Activated naive CD8-positive, alpha-beta T cell (primary cell): ENCODE measurements around the gene GTF3C1.

Experiments used
- H3K27ac Mint-ChIP-seq: one replicate; pipeline ENCODE4 v1.8.0; 2021; ENCODE audit warnings: mixed read lengths
- H3K27me3 Mint-ChIP-seq: one replicate; pipeline ENCODE4 v1.8.0; 2021; ENCODE audit warnings: mixed read lengths
- H3K36me3 Mint-ChIP-seq: one replicate; pipeline ENCODE4 v1.8.0; 2021; ENCODE audit warnings: mixed read lengths
- H3K4me1 Mint-ChIP-seq: one replicate; pipeline ENCODE4 v1.8.0; 2021; ENCODE audit warnings: low read depth, mixed read lengths
- H3K4me3 Mint-ChIP-seq: one replicate; pipeline ENCODE4 v1.8.0; 2021; ENCODE audit warnings: mild to moderate bottlenecking, mixed read lengths
- H3K9me3 Mint-ChIP-seq: one replicate; pipeline ENCODE4 v1.8.0; 2021; ENCODE audit warnings: low read depth, mixed read lengths

The GTF3C1 gene

GRCh38 chr16:27489906-27490305 is 59.8 kb downstream of the GTF3C1 start:
- H3K4me3 Mint-ChIP-seq, result no peak overlapping the region
- no peaks in the 10 kb centered on the region for H3K4me1 Mint-ChIP-seq
- H3K36me3 Mint-ChIP-seq, result peaks cover 18% of the 10 kb centered on the region
- no peaks in the 10 kb centered on the region for H3K27me3 Mint-ChIP-seq
- no peak overlapping the region for H3K27ac Mint-ChIP-seq
- H3K9me3 Mint-ChIP-seq, result no peaks in the 10 kb centered on the region

GRCh38 chr16:27489421-27489820 is 60.3 kb downstream of the GTF3C1 start:
- Mint-ChIP-seq H3K36me3 (peaks cover 13% of the 10 kb centered on the region), H3K27ac (no peak overlapping the region)

GRCh38 chr16:27486760-27487159 is 63.0 kb downstream of the GTF3C1 start:
- Mint-ChIP-seq H3K9me3 (no peaks in the 10 kb centered on the region), H3K4me1 (no peaks in the 10 kb centered on the region), H3K27ac (peak overlapping the region; percentile 34), H3K36me3 (peaks cover 15% of the 10 kb centered on the region), H3K27me3 (no peaks in the 10 kb centered on the region), H3K4me3 (no peak overlapping the region)

More at GRCh38 chr16:27489421-27489820, 60.3 kb downstream of the GTF3C1 start:
- Mint-ChIP-seq H3K4me3 (no peak overlapping the region), H3K27me3 (no peaks in the 10 kb centered on the region), H3K9me3 (no peaks in the 10 kb centered on the region), H3K4me1 (no peaks in the 10 kb centered on the region)

- H3K27ac Mint-ChIP-seq, result peak overlapping the region; percentile 34
- no peaks in the 10 kb centered on the region for H3K27me3 Mint-ChIP-seq
- H3K36me3 Mint-ChIP-seq, result peaks cover 15% of the 10 kb centered on the region
- no peaks in the 10 kb centered on the region for H3K4me1 Mint-ChIP-seq
- no peaks in the 10 kb centered on the region for H3K9me3 Mint-ChIP-seq
- H3K4me3 Mint-ChIP-seq, result no peak overlapping the region
Measured at GRCh38 chr16:27486344-27486743, 63.4 kb downstream of the GTF3C1 start.

DNA sequence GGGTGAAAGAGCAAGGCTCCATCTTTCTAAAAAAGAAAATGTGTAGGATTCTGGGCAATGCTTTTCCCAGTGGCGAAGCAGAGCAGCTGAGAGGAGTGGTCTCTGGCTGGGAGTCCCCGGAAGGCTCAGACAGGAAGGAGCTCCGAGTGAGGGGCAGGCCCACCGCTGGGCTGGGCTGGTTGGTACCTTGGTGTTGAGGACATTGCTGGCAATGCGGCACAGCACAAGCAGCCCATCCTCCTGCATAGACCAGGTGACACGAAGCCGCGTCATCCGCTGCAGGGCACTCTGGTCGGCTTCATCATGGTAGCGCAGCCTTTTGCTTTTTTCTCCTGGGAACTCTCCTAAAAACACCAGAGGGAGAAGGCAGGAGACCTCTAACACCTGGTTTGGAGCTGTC is 63.9 kb downstream of the GTF3C1 start:
- Mint-ChIP-seq H3K27ac (no peak overlapping the region), H3K9me3 (no peaks in the 10 kb centered on the region), H3K4me1 (no peaks in the 10 kb centered on the region), H3K36me3 (peaks cover 15% of the 10 kb centered on the region), H3K4me3 (no peak overlapping the region), H3K27me3 (no peaks in the 10 kb centered on the region)

DNA sequence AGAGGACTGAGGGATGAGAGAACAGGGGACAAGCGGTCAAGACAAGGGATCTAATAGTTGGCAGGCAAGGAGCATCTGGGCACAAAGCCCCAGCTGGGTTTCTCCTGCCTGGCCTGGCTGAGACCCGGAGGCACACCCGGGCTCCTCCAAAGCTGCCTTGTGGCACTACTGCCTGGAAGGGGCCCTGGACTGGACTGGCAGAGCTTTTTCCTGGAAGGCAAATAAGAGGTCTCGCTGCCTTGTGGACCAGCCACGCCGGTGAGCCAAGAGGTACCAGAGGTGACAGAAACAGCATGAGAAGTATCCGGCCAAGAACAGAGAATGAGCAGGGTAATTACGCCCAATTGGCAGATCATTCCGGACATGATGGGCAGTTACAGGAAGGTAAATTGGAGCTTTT is 64.6 kb downstream of the GTF3C1 start:
- Mint-ChIP-seq H3K9me3 (no peaks in the 10 kb centered on the region), H3K27ac (no peak overlapping the region), H3K36me3 (peaks cover 15% of the 10 kb centered on the region), H3K4me1 (no peaks in the 10 kb centered on the region), H3K4me3 (no peak overlapping the region), H3K27me3 (no peaks in the 10 kb centered on the region)

GRCh38 chr16:27483624-27484023 is 66.1 kb downstream of the GTF3C1 start:
- Mint-ChIP-seq H3K4me1 (no peaks in the 10 kb centered on the region), H3K36me3 (peaks cover 16% of the 10 kb centered on the region), H3K27me3 (no peaks in the 10 kb centered on the region), H3K27ac (no peak overlapping the region), H3K4me3 (no peak overlapping the region), H3K9me3 (no peaks in the 10 kb centered on the region)

GRCh38 chr16:27483088-27483437 is 66.7 kb downstream of the GTF3C1 start:
- peaks cover 17% of the 10 kb centered on the region for H3K36me3 Mint-ChIP-seq
- H3K27ac Mint-ChIP-seq, result no peak overlapping the region
- H3K27me3 Mint-ChIP-seq, result no peaks in the 10 kb centered on the region
- H3K4me3 Mint-ChIP-seq, result no peak overlapping the region
- no peaks in the 10 kb centered on the region for H3K9me3 Mint-ChIP-seq
- H3K4me1 Mint-ChIP-seq, result no peaks in the 10 kb centered on the region

GRCh38 chr16:27482397-27483087 is 67.2 kb downstream of the GTF3C1 start:
- Mint-ChIP-seq H3K4me1 (no peaks in the 10 kb centered on the region), H3K9me3 (no peaks in the 10 kb centered on the region), H3K4me3 (no peak overlapping the region), H3K27me3 (no peaks in the 10 kb centered on the region), H3K27ac (no peak overlapping the region), H3K36me3 (peaks cover 15% of the 10 kb centered on the region)

GRCh38 chr16:27481282-27481934 is 68.3 kb downstream of the GTF3C1 start:
- Mint-ChIP-seq H3K27ac (no peak overlapping the region), H3K9me3 (no peaks in the 10 kb centered on the region), H3K4me1 (no peaks in the 10 kb centered on the region), H3K36me3 (peaks cover 12% of the 10 kb centered on the region), H3K4me3 (no peak overlapping the region), H3K27me3 (no peaks in the 10 kb centered on the region)

DNA sequence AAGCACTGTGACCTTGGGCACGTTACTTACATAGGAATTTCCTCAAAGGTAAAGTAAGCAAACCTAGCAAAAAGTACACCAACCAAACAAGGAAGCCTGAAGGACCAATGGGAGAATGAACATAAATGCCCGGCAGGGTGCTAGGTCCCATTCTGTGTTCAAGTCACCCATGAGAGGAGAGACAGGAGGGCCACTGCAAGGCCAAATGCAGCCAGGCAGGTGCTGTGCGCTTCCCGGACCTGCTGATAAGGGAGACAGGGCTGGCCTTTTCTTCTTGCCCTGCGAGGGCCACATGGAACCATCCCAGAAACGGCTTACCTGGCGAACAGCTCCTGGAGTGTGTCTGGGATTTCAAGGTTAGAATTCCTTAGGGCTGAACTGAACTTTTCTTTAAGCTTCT is 69.0 kb downstream of the GTF3C1 start:
- Mint-ChIP-seq H3K9me3 (no peaks in the 10 kb centered on the region), H3K4me3 (no peak overlapping the region), H3K36me3 (peaks cover 12% of the 10 kb centered on the region), H3K4me1 (no peaks in the 10 kb centered on the region), H3K27me3 (no peaks in the 10 kb centered on the region), H3K27ac (no peak overlapping the region)

DNA sequence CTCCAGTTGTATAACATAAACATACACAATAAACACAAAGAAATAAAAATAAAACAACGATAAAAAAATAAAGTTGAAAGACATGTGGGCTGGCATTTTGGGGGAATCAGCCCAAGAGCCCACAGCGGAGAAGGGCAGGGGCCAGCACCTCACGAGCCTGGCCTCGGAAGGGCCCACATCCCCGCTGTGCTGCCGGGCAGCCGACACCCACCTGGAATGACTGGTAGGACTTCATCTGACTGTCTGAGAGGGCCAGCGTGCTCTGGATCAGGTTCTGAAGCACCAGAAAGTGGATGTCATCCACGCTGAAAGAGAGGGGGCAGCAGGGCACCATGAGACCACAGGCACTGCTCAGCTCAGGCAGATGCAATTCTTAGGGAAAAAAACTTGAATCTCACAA is 73.5 kb downstream of the GTF3C1 start:
- Mint-ChIP-seq H3K9me3 (no peaks in the 10 kb centered on the region), H3K36me3 (peaks cover 12% of the 10 kb centered on the region), H3K4me3 (no peak overlapping the region), H3K4me1 (no peaks in the 10 kb centered on the region), H3K27me3 (no peaks in the 10 kb centered on the region), H3K27ac (no peak overlapping the region)

GRCh38 chr16:27475561-27475960 is 74.2 kb downstream of the GTF3C1 start:
- Mint-ChIP-seq H3K36me3 (peaks cover 14% of the 10 kb centered on the region), H3K27ac (no peak overlapping the region), H3K27me3 (no peaks in the 10 kb centered on the region), H3K9me3 (no peaks in the 10 kb centered on the region), H3K4me1 (no peaks in the 10 kb centered on the region), H3K4me3 (no peak overlapping the region)

- Mint-ChIP-seq H3K27ac (no peak overlapping the region), H3K4me1 (no peaks in the 10 kb centered on the region), H3K27me3 (no peaks in the 10 kb centered on the region), H3K4me3 (no peak overlapping the region), H3K36me3 (peaks cover 17% of the 10 kb centered on the region), H3K9me3 (no peaks in the 10 kb centered on the region)
Measured at GRCh38 chr16:27474921-27475320, 74.8 kb downstream of the GTF3C1 start.

- peaks cover 22% of the 10 kb centered on the region for H3K36me3 Mint-ChIP-seq
- no peaks in the 10 kb centered on the region for H3K4me1 Mint-ChIP-seq
- H3K9me3 Mint-ChIP-seq, result no peaks in the 10 kb centered on the region
- H3K27me3 Mint-ChIP-seq, result no peaks in the 10 kb centered on the region
- H3K4me3 Mint-ChIP-seq, result no peak overlapping the region
- no peak overlapping the region for H3K27ac Mint-ChIP-seq
Measured at GRCh38 chr16:27474041-27474440, 75.7 kb downstream of the GTF3C1 start.
